Stimulated activated CD4-positive, alpha-beta T cell treated with anti-CD3 and anti-CD28 coated beads, Interleukin-4, amount 100 ng/mL, for 4 hours (primary cell): ENCODE measurements around the gene THEM5.

Experiments used
- DNase-seq, 2 experiments: peaks; one replicate each; pipeline ENCODE4 v3.0.0-alpha.2; 2020

Gene THEM5

DNA sequence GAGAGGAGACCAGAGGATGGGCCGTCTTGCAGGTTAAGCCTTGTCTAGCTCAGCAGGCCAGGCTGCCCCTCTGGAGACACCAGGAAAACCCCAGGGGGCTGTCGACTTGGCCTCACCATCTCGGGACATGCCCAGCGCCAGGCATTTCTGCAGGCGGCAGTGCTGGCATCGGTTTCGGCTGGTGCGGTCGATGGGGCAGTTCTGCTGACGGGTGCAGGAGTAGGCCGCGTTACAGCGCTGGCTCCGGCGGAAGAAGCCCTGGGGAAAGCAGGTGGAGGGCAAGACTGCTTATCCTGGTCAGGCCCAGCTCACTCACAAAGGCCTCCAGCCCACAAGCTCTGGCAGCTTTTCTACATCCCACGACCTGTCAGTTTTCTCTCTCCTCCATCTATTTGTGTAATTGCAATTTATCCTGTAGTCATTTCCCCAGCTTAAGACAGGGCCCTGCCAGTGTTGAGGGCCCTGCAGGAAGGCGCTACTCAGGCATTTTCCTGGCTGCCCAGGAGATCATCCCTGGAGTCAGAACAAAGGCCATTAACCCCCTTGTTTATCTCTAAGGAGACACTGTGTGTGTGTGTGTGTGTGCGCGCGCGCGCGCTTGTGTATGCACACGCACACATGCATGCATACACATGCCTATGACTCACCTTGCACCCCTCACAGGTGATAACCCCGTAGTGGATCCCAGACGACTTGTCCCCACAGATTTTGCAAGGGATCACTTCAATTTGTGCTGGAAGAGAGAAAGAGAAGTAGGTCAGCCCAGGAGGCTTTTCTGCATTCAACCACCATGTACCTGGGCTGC is 36.8 kb downstream of the THEM5 start:
- no peak for DNase-seq

DNA sequence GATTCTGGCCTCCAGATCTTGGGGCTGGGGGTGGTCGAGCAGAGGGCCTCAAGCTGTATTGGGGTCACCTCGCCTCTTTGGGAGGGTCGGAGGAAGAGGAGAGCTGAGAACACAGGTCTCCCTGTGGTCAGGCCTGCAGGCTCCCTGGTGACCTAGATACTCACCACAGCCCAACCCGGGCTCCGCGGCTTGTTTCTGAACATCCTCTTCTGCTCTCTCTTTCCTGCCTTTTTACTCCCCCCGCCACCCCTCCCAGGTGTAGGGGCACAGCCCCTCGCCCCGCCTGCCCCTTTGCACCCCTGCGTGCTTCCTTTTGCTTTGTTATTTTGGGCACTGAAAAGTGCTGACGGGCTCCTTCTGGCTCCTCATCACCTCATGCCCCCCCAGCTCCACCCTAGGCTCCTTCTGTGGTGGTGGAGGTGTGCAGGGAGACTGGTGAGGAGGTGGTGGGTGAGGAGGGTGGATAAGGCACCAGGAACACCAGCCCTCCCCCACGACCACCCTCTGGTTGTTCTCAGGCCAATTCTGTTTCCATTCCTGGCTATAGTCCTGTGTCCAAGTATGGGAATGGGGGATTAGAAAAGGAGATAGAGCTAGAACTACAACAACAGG is 37.7 kb downstream of the THEM5 start:
- no peak for DNase-seq

DNA sequence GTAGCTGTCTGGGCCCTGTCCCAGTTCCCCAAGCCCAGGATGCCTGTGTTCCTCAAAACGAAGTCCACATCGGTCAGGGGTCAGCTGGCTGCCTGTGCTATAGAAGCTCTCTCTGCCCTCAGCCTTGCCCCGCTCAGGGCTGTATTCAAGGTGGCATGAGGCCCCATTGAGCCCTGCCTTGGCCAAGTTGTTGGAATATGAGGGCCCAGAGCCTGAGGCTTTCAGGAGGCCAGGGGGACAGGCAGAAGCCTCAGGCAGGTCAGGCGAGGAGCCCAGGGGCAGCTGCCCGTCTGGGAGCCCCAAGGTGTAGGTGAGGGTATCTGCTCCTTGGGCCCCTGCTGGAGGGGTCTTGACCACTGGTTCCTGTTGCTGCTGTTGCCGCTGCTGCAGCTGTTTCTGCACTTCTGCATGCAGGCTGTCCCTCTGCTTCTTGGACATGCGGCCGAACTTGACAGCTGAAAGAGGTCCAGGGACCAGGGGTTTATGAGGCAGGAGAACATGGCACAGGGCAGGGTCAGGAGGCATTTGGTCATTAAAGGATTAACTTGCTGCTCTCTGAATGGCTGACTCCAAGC is 38.5 kb downstream of the THEM5 start:
- no peak for DNase-seq

DNA sequence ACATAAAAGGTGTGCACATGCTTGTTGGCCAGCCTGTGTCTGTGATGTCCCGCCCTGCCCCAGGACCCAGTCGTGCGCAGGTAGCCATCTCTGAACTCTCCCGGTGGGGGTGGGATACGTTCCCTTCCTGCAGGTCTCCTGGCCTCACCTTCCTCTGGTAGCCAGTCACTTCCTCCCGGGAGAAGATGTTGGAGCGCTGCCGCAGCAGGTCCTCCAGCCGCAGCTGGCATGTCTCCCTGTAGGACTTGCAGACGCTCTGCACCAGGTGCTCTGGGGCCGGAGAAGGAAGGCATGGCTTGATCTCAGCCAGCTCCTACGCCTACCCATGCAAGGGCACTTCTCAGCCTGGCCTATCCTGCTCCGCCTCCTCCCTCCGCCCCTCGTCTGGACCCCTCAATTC is 39.1 kb downstream of the THEM5 start:
- DNase-seq = no peak

DNA sequence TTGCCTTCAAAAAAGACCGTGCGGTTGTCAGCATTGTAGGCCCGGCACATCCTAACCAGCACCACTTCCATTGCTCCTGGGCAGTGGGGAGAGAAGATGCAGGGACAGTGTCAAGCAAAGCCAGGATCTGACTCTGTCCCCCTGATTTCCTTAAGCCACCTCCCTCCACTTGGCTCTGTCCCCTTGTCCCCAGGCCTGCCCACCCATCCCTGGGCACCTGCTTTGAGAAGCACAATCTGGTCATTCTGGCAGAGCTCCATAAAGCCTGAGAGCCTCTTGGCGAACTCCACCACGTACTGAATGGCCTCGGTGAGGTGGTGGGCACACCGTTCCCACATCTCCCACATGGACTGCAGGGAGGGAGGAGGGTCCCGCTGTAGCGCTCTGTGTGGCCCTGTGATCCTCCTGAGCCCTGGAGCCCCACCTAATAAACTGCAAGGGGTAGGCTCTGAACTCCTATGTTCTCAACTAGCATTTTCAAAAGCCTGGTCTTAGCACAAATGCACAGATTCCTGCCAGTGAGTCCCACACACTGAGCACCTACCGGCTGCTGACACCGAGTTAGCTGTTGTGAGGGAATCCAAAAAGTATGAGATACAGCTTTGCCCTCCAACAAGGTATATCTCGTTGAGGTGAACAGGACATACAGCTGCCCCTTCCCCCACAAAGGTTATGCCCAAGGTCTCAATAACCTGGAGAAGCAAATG is 40.1 kb downstream of the THEM5 start:
- DNase-seq = no peak

DNA sequence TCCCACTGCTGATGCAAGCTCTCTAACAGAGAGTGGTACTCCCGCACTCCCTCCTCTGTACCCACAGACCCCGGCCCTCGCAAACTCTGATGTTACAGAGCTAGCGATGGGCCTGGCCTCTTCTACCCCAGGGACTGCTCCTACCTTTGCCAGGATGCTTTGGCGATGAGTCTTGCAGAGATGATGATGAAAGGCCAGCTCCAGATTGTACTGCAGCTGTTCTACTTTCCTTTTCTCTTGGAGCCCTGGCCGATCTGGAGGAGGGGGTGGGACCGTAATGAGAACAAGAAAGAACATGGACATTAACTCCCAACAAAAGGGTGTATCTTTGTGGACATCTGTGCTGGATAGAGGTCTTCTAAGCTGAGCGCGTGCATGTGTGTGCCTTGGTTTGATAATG is 42.3 kb downstream of the THEM5 start:
- DNase-seq = no peak

DNA sequence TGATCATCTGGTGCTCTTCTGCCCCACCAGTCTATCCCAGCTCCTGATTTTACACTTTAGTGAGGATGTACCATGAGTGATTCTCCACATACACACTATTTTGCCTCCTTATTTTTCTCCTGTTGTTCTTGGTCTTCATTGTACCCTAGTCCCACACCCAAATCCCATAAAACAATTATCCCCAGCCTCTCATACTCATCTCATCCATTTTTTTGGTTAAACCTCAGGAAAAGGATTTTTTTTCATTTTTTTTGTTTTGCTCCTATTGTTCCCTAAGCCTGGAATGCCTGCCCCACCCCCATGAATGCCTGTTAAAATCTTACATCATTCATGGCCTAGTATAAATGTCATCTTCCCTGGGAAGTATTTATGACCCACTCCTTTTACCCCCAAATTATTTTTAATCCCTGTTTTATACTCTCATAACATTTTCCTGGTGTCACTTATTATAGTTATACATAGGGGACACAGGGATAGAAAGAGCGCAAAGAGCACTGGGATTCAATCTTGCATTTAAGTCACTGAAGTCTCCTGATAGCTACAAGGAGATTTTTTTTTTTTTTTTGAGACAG is 43.4 kb downstream of the THEM5 start:
- DNase-seq = no peak

DNA sequence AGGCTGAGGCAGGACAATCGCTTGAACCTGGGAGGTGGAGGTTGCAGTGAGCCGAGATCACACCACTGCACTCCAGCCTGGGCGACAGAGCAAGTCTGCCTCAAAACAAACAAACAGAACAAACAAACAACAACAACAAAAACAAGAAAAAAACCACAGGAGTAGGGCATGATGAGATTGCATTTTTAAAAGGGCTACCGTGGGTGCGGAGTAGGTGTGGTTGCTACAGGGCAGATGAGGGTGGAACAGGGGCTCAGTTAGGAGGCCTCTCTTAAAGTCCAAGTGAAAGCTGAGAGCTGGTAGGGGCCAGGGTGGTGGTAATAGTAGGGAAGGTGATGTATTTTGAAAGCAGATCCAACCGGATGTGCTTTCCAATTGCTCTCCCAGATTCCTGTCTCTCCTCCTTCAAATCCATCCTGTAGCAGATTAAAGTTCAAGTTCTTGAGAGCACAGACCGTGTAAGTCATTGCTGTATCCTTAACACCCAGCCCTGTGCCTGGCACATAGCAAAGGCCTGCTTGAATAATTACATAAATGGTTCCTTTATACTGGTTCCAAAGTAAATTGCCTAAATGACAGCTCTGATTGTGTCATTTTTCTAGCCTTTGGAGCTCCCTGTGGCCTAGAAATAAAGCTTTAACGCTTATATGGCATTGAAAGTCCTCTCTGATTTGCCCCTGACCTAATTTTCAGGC is 44.1 kb downstream of the THEM5 start:
- DNase-seq = no peak

DNA sequence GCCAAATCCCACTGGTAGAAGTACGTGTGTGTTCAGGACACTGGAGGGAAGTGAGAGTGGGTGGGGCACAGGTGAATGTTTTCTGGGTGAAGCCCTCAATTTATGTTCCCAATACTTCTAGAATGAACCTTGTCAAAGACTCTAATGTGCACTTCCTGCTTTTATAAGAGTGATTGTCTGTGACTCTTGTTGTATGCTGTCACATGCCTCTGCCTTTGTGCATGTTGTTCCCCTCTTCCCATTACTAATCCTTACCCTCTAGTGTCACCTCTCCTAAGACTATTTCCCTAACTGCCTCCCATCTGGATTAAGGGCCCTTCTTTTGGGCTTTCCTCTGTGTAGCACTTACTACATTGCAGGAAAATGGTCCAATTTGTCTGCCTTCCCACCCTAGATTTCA is 45.7 kb downstream of the THEM5 start:
- no peak for DNase-seq

DNA sequence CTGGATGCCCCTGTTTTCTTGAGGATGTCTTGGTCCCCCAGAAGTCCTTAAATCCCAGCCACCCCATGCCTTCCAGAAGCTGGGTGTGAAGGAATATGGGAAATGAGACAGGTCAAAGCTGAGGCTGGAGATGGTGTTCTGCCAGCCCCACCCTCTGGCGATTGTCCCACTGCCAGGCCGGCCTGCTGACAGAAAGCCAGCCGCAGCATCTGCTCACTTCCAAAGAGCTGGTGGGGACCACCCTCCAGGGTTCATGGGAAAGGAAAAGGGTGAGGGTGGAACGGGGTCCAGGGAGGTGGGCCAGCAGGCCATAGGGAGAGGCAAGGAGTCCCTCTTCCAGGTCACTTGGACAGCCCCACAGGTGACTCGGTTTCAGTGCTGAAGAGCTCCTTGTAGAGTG is 46.4 kb downstream of the THEM5 start:
- DNase-seq = no peak

DNA sequence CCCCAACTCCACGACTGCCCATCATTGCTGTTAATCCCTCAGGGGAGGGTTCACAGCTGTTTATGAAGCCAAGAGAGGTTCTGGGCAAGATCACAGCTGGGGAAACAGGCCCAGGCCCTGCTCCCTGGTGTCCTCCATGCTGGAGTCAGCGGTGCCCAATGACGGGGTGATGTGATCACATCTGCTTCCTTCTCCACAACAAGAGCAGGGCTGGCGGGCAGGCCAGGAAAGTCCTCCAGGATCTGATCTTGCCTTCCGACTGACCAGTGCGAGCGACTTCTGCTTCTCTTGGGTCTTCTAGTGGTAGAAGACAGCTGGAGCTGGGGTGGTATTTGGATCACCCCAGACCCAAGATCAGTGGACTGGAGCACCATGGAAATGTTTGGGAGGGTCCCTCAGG is 47.3 kb downstream of the THEM5 start:
- DNase-seq = no peak

DNA sequence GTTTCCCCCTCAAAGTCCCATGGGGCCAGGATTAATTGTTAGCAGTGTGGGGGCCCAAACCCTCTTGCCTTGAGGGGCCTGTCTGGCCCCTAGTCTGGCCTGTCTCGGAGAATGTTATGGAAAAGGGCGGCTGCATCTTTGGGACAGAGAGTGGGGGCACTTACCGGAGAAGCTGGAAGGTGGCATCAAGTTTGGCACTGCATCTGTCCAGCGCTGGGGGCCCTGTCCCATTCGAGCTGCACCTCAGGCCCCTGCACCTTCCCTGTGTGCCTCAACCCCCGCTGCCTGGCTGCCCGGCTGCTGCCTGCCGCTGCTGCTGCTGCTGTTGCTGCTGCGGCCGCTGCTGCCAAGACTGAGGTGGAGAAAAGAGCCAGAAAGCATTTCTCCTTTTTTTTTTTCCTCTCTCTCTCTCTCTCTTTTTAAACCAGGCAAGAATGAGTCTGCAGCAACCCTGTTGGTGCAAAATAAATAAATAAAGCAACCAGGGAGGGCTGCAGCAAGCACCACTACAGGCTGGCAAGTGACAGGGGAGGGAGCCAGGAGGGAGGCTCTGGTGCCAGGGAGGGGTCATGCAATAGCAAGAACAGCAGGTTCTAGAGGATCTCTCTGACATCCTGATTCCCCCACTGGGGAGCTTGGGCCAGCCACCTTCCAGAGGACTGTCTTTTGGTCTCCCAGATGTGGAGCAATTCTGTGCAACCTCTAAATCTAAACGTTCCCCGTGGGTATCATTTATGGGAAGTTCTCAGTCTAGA is 48.3 kb downstream of the THEM5 start, which contains the start of gene LINGO4:
LINGO4 (minus strand) TSS at position 354 of the 755 bp plus-strand sequence. CDS start 2,715 bp downstream, outside the sequence.
- DNase-seq = no peak

DNA sequence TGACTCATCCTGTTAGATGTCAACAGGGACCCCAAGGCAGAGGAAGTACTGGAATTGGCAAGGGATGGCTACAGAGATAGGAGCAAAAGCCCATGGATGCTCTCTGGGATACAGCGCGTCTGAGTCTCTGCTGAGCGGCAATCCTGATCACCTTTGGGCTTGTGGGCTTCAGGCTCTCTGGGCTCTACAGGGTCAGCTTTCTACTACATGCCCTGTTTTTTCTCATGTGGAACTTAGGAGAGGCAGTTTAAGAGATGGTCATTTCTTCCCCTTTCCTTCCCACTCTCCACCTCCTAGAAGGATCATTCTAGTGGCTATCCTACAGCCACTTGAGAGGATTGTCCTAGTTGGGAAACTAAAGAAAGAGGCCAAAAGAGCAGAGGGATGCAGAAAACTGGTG is 49.6 kb downstream of the THEM5 start:
- no peak for DNase-seq

DNA sequence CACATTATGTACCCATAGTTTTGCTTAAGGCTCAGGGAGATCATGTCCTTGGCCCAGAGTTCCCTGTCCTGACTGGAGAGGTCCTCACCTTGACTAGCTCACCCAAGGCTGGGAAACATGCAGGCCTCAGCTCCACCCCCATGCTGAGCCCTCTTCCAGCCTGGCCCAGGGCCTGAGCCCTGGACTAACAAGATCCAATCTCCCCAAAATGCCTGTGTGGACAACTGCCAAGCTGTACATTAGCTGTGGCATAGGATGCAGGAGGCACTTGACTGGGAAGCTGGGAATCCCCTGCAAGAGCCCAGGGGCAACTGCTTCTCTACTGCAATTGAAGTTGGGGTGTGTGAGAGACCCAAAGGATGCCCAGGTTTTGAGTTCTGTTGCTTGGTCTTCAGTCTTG is 50.3 kb downstream of the THEM5 start:
- DNase-seq = no peak

DNA sequence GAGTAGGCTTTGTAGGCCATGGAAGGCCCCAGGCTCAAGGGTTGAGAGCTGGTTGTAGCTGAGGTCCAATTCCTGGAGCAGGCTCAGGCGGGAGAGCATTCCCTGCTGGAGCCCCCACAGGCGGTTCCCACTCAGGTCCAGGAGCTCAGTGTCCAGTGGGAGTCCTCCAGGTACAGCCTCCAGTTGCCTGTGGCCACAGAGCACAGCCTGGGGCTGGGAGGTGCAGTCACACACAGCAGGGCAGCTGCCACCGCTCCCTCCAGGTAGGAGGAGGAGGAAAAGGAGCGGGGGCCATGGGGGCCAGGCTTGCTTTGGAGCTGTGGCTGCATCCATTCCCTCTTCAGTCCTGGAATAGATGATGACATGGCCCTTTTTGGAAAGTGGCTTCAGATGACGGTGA is 51.1 kb downstream of the THEM5 start:
- no peak for DNase-seq

DNA sequence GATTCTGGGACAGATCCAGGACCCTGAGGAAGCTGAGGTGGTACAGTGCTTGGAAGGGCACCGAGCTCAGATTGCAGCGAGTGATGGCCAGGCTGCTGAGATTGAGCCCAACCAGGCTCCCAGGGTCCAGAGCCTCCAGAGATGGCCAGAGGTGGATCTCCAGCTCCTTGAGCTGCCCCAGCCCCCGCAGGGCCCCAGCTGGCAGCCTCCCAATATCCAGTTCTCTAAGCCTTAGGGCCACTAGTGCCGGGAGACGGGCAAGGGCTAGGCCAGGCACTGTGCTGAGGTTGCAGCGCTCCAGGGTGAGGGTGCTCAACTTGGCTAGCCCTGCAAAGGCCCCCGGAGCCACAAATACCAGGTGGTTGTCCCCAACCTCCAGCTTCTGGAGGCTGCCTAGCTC is 51.7 kb downstream of the THEM5 start:
- no peak for DNase-seq

DNA sequence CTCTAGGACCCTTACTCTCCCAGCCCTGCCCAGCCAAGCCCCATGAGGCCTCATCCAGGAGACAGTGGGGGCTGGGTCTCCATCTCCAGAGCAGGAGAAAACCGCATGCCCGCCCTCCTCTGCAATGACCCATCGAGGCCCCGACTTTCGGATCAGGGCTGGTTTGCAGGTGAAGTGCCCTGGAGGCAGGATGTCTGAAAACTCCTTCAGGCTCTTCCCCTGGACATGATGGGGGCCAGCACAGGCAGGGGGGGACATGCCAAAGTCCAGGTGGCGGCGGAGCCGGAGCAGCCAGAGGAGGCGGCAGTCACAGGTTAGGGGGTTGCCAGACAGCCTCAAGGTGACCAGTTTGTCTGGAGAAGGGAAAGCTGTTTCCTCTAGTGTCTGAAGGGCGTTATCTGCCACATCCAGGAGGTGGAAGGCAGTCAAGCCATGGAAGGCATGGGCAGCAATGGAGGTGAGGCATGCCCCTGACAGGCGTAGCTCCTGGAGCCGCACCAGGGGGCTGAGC is 52.1 kb downstream of the THEM5 start:
- DNase-seq = no peak

DNA sequence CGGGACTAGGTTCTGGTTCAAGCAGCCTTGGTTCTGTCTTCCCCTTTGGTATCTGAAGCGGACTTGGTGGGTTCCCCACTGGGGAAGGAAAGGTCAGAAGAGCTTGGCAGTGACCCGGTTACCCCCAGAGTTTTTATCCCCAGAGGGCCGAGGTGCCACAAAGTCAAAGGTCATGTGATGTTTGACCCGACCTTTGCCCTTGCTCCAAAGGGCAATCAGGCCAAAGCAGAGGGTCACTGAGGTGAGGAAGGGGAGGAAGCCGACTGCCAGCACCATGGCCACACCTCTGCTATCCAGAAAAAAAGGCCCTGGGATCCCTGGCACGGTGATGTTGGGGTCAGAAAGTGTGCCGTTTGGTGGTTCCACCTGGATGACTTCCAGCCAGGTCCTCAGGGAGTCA is 52.7 kb downstream of the THEM5 start:
- DNase-seq = no peak

DNA sequence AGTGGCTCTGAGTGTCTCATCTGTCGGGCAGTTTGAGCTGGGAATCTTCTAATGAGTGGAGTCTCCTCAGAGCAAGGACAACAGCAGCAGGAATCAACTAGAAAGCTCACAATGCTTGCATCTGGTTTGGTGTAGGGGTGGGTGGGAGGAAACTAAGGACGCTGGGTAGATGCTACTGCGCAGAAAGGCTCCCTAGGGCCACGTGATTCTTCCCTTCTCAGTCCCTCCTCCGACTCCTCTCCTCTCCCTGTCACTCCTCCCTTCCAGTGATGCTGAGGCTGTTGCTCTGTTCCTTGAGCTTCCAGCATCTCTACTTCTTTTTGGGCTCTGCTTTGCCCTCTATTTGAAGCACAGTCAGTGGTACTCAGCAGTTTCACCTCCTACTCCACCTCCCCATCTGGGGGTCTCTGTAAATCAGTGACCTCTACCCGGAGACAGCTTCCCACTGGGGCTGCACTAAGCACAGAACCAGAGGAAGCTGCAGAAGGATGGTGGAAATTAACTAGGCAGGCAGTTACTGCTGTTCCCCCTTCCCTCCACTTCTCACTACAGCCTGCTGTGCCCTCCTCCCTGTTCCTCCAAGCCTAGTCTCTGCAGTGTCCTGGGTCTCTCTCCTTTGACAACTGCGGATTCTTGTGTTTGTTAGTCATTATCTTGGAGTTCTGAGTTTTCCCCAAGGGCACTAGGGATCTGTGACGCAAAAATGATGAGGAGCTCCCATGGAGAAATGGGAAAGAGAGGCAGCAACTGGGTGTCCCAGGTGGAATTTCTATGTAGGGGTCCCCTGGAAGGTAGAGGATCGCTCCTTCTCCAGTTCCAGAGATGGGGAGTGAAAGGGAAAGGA is 54.1 kb downstream of the THEM5 start:
- DNase-seq = no peak

DNA sequence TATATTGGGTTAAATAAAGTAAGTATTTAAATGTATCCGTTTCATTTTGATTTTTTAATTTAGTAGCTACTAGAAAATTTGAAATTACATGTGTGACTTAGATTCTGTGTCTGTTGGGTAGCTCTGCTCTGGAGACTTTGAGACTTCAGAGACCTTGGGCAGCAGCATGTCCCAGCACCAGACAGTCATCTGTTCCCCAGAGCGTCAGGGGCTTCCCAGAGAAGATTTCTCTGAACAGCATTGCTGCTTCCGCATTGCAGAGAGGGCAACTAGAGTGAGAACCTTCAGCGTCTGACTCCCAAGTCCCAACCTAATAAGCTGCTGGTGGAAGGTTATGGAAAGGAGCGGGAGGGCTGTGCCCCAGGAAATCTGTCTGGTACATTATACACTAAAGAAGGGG is 54.9 kb downstream of the THEM5 start:
- no peak for DNase-seq
